AG04449 (cell line): ENCODE measurements around the gene JAK2.

Experiments used
- CTCF ChIA-PET: fragments of 350-600 bp; formaldehyde crosslinking; extraction: SDS; loops from one replicate; lab custom pipeline; 2021; ENCODE audit warnings: antibody characterized with exemption; lab: Yijun Ruan, JAX
- POLR2A ChIA-PET: fragments of 400-600, 350-600 bp; formaldehyde crosslinking; extraction: SDS; loops from one replicate; lab custom pipeline; 2020; ENCODE audit warnings: antibody characterized with exemption, inconsistent platforms; lab: Yijun Ruan, JAX
- DNase-seq: peaks from one replicate; pipeline ENCODE4 v3.0.0-alpha.2; 2010; ENCODE audit warnings: low read depth, low spot score
- H3K4me3 ChIP-seq: 2 replicates; pipeline ENCODE4 v1.5.1; 2011; ENCODE audit warnings: low read depth, mild to moderate bottlenecking, control low read depth, low read length
- TF ChIP-seq, protein P1 (sequence below): IDR thresholded peaks from one replicate; pipeline ENCODE4 v1.5.1; 2011; ENCODE audit warnings: mild to moderate bottlenecking, moderate library complexity, low read length, control low read depth, inconsistent platforms; ENCODE audit not compliant: insufficient read depth; ENCODE audit errors: missing control alignments

The JAK2 gene

GRCh38 chr9:4994166-4994890, 9.3 kb downstream of the JAK2 start:
- H3K4me3 ChIP-seq = no peak overlapping the region
- CTCF ChIA-PET = interaction anchor here (0.9 to 3.8 kb wide), 5 partner anchors 9 to 607 kb away, joined by 3 to 18 read pairs (median 5); partner anchors contain the start of gene JAK2
- POLR2A ChIA-PET = no interaction called here
- DNase-seq = no peak
- TF ChIP-seq, protein P1, sequence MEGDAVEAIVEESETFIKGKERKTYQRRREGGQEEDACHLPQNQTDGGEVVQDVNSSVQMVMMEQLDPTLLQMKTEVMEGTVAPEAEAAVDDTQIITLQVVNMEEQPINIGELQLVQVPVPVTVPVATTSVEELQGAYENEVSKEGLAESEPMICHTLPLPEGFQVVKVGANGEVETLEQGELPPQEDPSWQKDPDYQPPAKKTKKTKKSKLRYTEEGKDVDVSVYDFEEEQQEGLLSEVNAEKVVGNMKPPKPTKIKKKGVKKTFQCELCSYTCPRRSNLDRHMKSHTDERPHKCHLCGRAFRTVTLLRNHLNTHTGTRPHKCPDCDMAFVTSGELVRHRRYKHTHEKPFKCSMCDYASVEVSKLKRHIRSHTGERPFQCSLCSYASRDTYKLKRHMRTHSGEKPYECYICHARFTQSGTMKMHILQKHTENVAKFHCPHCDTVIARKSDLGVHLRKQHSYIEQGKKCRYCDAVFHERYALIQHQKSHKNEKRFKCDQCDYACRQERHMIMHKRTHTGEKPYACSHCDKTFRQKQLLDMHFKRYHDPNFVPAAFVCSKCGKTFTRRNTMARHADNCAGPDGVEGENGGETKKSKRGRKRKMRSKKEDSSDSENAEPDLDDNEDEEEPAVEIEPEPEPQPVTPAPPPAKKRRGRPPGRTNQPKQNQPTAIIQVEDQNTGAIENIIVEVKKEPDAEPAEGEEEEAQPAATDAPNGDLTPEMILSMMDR = no peak

DNA sequence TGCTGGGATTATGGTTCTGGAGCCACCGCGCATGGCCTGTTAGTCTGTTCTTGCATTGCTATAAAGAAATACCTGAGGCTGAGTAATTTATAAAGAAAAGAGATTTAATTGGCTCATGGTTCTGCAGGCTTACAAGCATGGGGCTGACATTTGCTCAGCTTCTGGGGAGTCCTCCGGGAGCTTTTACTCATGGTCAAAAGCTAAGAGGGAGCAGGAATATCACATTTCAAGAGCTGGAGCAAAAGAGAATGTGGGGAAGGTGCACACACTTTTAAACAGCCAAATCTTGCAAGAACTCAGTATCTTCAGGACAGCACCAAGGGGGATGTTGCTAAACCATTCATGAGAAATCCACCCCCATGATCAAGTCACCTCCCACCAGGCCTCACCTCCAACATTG, 12.1 kb downstream of the JAK2 start:
- CTCF ChIA-PET = interaction anchor here (5.7 kb wide), 1 partner anchor 10 kb away, joined by 67 read pairs; the partner anchor contains the start of gene JAK2
- POLR2A ChIA-PET = no interaction called here
- DNase-seq = no peak
- TF ChIP-seq, protein P1 = no peak
- no peak overlapping the region for H3K4me3 ChIP-seq

DNA sequence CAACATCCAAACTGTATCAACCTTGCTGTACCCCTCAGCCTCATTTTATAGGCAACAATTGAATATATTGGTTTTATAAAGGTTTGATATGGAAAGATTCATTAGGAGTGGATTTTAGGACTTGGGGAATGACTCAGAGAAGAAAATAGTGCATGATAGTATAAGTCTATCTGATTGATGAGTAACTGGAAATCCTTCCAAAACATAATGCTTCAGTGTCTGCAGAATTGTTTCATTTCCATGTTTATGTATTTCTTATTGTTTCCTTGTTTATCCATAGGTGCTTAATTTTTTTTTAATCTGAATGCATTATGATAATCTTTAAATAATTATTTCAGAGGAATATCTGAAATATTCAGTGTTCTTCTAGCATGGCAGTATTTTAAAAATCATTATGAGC, 12.6 kb downstream of the JAK2 start:
- TF ChIP-seq, protein P1 = no peak
- CTCF ChIA-PET = interaction anchor here (0.8 to 5.7 kb wide), 2 partner anchors 11 to 261 kb away, joined by 3 to 67 read pairs; partner anchors contain the start of gene JAK2
- DNase-seq = no peak
- H3K4me3 ChIP-seq = no peak overlapping the region
- POLR2A ChIA-PET = no interaction called here

DNA sequence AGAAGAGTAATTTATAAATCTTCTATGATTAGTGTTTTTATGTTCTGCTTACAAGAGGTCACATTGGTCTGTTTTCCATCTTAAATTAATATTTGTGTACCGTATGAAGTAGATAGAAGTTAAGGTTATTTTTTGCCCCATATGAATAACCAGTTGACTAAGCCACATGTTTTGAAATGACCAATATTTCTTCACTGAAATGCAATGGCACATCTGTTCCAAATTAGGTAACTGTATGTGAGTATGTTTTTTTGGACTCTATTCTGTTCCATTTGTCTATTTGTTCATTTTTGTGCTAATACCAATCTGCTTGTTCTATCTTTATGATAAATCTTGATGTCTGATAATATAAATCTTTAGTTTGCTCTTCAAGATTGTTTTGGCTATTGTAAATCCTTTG, 17.7 kb downstream of the JAK2 start:
- no peak overlapping the region for H3K4me3 ChIP-seq
- DNase-seq = no peak
- CTCF ChIA-PET = no interaction called here
- TF ChIP-seq, protein P1 = no peak
- POLR2A ChIA-PET = no interaction called here

- CTCF ChIA-PET = no interaction called here
- H3K4me3 ChIP-seq = no peak overlapping the region
- POLR2A ChIA-PET = no interaction called here
- no peak for DNase-seq
- TF ChIP-seq, protein P1 = no peak
These were observed 19.4 kb downstream of the JAK2 start for GRCh38 chr9:5004481-5004880.

- no peak for DNase-seq
- CTCF ChIA-PET = interaction anchor here (0.8 kb wide), 2 partner anchors 20 to 21 kb away, joined by 3 read pairs; no protein-coding TSS in a partner anchor
- H3K4me3 ChIP-seq = no peak overlapping the region
- TF ChIP-seq, protein P1 = no peak
- POLR2A ChIA-PET = no interaction called here
These were observed 23.1 kb downstream of the JAK2 start for GRCh38 chr9:5008202-5008601.
